Osteocyte (in vitro differentiated cells): ENCODE measurements around the gene RGS2. TPM values are rescaled to one million over a fixed set of nuclear protein-coding genes. Genes with fewer than 3 reads are reported as not detected.

Experiments used
- DNase-seq: peaks from one replicate; pipeline ENCODE4 v3.0.0; 2021; ENCODE audit warnings: mixed read lengths; ENCODE audit not compliant: unreplicated experiment; ENCODE audit errors: extremely low spot score
- H3K27ac Mint-ChIP-seq: one replicate; pipeline ENCODE4 v1.8.0; 2021; ENCODE audit warnings: mild to moderate bottlenecking, mixed read lengths; ENCODE audit not compliant: unreplicated experiment
- H3K27me3 Mint-ChIP-seq: one replicate; pipeline ENCODE4 v1.8.0; 2021; ENCODE audit warnings: mixed read lengths; ENCODE audit not compliant: unreplicated experiment
- H3K36me3 Mint-ChIP-seq: one replicate; pipeline ENCODE4 v1.8.0; 2021; ENCODE audit warnings: mixed read lengths; ENCODE audit not compliant: unreplicated experiment
- H3K4me1 Mint-ChIP-seq: one replicate; pipeline ENCODE4 v1.8.0; 2021; ENCODE audit warnings: mixed read lengths; ENCODE audit not compliant: unreplicated experiment
- H3K4me3 Mint-ChIP-seq: one replicate; pipeline ENCODE4 v1.8.0; 2021; ENCODE audit warnings: mild to moderate bottlenecking, moderate library complexity, mixed read lengths; ENCODE audit not compliant: unreplicated experiment
- H3K9me3 Mint-ChIP-seq: one replicate; pipeline ENCODE4 v1.8.0; 2021; ENCODE audit warnings: mixed read lengths; ENCODE audit not compliant: unreplicated experiment
- total RNA-seq: library from RNA; stranded (reverse); gene quantifications from 2 replicates; pipeline ENCODE4 v1.2.1, GENCODE V29; 2021
- TF ChIP-seq, protein P1 (sequence below): fragments of 200-600 bp; sonication (generic); IDR thresholded peaks from 2 replicates; pipeline ENCODE4 v1.5.0; 2021; ENCODE audit warnings: antibody characterized with exemption, mild to moderate bottlenecking, moderate library complexity

The RGS2 gene
- total RNA-seq, 1 donor from 2014 or later = 7.6 TPM

DNA sequence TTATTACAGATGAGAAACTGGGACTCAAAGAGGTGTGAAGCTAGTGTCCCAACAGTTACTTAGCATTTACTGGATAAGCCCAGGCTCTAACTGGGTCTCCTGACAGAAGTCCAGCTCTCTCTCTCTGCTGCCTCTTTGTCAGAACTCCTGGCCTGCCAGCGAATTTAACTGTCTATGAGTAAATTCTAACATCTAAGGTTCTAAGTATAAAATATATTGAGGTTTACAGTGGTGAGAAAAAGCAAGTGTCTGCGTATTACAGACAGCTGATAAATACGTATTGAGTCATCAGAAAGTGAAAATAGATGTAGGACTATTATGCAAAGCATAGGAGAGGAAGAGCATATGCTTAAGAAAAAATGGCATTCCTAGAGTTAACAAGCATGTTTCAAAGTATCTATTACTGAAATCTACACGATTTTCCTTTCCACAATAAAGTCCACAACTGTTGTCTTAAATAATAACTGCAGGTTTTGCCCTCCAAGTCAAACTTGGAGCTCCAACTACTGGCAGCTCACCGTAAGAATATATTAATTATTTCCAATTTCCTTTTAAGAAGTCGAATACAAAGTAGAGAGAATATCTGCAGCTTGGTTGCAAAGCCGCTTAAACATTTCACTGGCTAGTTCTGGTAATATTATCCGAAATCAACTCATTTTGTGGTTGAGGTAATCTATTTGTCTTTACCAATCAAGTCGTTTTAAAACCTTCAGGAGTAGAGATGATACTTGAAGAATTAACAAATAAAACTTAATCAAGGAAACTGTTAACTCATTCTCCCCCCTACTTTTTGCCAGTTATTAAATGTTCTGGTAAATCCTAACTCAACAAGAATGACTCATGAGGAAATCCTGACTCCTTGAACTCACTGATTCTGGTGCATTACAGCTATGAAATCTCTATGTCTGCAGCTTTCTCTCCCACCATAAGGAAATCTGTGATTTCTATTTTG lies 1.4 kb upstream of the RGS2 start:
- peak overlapping the region; percentile 99 for H3K4me3 Mint-ChIP-seq
- H3K36me3 Mint-ChIP-seq = peaks cover 4% of the 10 kb centered on the region
- no peaks in the 10 kb centered on the region for H3K27me3 Mint-ChIP-seq
- no peaks in the 10 kb centered on the region for H3K9me3 Mint-ChIP-seq
- DNase-seq = no peak
- TF ChIP-seq, protein P1, sequence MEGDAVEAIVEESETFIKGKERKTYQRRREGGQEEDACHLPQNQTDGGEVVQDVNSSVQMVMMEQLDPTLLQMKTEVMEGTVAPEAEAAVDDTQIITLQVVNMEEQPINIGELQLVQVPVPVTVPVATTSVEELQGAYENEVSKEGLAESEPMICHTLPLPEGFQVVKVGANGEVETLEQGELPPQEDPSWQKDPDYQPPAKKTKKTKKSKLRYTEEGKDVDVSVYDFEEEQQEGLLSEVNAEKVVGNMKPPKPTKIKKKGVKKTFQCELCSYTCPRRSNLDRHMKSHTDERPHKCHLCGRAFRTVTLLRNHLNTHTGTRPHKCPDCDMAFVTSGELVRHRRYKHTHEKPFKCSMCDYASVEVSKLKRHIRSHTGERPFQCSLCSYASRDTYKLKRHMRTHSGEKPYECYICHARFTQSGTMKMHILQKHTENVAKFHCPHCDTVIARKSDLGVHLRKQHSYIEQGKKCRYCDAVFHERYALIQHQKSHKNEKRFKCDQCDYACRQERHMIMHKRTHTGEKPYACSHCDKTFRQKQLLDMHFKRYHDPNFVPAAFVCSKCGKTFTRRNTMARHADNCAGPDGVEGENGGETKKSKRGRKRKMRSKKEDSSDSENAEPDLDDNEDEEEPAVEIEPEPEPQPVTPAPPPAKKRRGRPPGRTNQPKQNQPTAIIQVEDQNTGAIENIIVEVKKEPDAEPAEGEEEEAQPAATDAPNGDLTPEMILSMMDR = peak; percentile 30
- H3K4me1 Mint-ChIP-seq = peaks cover 38% of the 10 kb centered on the region
- peak overlapping the region; percentile 95 for H3K27ac Mint-ChIP-seq

- H3K36me3 Mint-ChIP-seq = peaks cover 4% of the 10 kb centered on the region
- TF ChIP-seq, protein P1 = no peak
- H3K27ac Mint-ChIP-seq = peak overlapping the region; percentile 95
- peaks cover 38% of the 10 kb centered on the region for H3K4me1 Mint-ChIP-seq
- peak overlapping the region; percentile 99 for H3K4me3 Mint-ChIP-seq
- H3K9me3 Mint-ChIP-seq = no peaks in the 10 kb centered on the region
- DNase-seq = no peak
- no peaks in the 10 kb centered on the region for H3K27me3 Mint-ChIP-seq
Observed at GRCh38 chr1:192808163-192808517, 699 bp upstream of the RGS2 start.

DNA sequence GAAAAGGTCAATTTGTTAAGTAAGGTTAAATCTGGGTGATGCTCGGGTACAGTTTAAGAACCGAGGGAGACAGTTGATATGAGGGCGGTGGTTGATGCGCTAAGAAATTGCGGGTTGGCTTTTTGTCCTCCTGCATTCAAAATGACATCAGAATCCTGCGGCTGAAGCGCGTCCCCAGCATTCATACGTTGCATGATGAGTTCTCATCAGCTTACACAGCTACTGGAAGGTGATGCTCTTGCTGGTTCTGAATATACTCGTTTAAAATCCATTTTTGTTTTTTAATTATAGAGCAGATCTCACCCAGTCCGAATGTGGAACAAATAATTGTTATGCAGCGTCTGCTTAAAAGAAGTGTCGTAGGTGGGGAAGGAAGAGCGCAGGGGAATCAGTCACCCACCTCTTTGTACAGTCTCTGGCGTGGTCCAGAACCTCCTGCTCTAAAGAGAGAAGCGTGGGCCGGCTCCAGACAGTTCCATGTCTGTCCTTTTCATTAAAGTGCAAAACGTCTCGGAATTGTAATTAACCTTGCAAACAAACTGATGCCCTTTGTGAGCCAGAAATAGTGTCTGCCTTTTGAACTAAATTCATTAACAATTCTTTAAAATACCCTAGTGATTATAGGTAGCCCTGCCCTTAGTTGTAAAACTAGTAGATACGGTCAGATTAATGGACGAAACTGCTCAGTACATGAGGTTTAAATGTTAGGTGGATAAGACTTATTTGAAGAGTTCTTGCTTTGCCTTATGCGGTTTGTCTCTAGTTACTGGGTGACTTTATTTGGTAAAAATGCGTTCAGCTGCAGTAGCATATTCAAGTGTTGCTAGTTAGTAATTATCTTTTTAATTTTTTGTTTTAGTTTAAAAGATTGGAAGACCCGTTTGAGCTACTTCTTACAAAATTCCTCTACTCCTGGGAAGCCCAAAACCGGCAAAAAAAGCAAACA lies 741 bp downstream of the RGS2 start:
- peak overlapping the region; percentile 95 for H3K27ac Mint-ChIP-seq

GRCh38 chr1:192810253-192810880 lies 1.5 kb downstream of the RGS2 start:
- peaks cover 36% of the 10 kb centered on the region for H3K4me1 Mint-ChIP-seq
- TF ChIP-seq, protein P1 = no peak
- peak overlapping the region; percentile 95 for H3K27ac Mint-ChIP-seq
- peak overlapping the region; percentile 99 for H3K4me3 Mint-ChIP-seq
- H3K9me3 Mint-ChIP-seq = no peaks in the 10 kb centered on the region
- H3K36me3 Mint-ChIP-seq = peaks cover 4% of the 10 kb centered on the region
- no peaks in the 10 kb centered on the region for H3K27me3 Mint-ChIP-seq
- DNase-seq = no peak

More for the DNA sequence above, 741 bp downstream of the RGS2 start:
- no peaks in the 10 kb centered on the region for H3K9me3 Mint-ChIP-seq
- H3K4me3 Mint-ChIP-seq = peak overlapping the region; percentile 99
- no peaks in the 10 kb centered on the region for H3K27me3 Mint-ChIP-seq
- DNase-seq = no peak
- peaks cover 4% of the 10 kb centered on the region for H3K36me3 Mint-ChIP-seq
- peaks cover 36% of the 10 kb centered on the region for H3K4me1 Mint-ChIP-seq
- TF ChIP-seq, protein P1 = no peak
